Measurements from ENCODE around the gene TRIM7.

DNA sequence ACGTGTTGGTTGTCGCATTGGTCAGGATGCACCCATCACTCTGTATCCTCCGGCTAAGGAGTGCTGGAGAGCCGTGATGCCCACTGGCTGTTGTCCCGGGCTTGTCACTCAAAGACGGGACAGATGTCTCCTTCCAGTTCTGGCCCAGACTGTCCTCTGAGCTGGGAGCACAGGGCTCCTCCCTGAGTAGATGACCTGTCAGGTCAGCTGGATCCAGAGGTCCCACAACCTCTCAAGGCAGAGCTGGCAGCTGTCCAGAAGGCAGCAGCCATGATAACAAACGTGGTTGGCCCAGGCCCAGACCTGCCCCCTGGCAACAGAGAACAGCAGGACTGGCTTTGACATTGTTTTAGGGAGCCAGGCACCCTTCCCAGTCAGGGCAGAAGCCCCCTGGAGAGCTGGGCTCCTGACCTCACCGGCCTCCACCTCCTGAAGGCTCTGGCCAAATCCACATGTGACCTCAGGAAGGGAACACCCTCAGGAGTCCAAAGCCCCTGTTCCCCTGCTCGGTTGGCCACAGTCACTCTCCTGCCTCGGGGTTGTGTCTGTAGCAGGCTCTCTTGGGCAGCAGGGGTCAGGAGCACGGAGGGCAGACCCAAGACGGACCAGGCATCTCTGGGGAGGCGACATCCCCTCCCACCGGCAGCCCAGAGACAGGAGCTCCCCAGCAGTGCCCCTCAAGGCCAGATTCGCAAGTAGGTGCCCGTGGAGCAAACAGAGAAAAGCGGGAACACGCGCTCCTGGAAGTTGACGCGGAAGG is 10.3 kb downstream of the TRIM7 start:
- no peak for TF ChIP-seq CTCF (IDR thresholded peaks at IDR 0.05)
- no peak for TF ChIP-seq POLR2A (IDR thresholded peaks at IDR 0.05)

Measured in esophagus squamous epithelium (tissue), 4 donors.